ENCODE data around the gene LPP. TPM values are rescaled to one million over a fixed set of nuclear protein-coding genes. Genes with fewer than 3 reads are reported as not detected.

The LPP gene, protein sequence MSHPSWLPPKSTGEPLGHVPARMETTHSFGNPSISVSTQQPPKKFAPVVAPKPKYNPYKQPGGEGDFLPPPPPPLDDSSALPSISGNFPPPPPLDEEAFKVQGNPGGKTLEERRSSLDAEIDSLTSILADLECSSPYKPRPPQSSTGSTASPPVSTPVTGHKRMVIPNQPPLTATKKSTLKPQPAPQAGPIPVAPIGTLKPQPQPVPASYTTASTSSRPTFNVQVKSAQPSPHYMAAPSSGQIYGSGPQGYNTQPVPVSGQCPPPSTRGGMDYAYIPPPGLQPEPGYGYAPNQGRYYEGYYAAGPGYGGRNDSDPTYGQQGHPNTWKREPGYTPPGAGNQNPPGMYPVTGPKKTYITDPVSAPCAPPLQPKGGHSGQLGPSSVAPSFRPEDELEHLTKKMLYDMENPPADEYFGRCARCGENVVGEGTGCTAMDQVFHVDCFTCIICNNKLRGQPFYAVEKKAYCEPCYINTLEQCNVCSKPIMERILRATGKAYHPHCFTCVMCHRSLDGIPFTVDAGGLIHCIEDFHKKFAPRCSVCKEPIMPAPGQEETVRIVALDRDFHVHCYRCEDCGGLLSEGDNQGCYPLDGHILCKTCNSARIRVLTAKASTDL
- 100 to 1,000 TPM; 160 to 220 TPM for total RNA-seq
- 10 to 100 TPM; 23.1 to 28.2 (median 25.5) TPM for polyA plus RNA-seq (ENCODE audit: insufficient read length in 6 of 6)
- long read RNA-seq, donor 1, partial matches to known transcripts = 10 of 10 reads
- long read RNA-seq, donor 1, other reads (novel, unspliced or antisense) = 0 of 10 reads
- long read RNA-seq, donor 2 = 0 reads
- long read RNA-seq, donor 3 = 0 reads
- long read RNA-seq, donor 4, partial matches to known transcripts = 2 of 11 reads
- long read RNA-seq, donor 4, other reads (novel, unspliced or antisense) = 9 of 11 reads
- long read RNA-seq, donor 5 = 0 reads
- long read RNA-seq, donor 6 = 0 reads
- long read RNA-seq, donor 7 = 0 reads
- long read RNA-seq, donor 8 = 0 reads
- long read RNA-seq, donor 9 = 0 reads
- long read RNA-seq, donor 10, partial matches to known transcripts = 4 of 12 reads
- long read RNA-seq, donor 10, other reads (novel, unspliced or antisense) = 8 of 12 reads
- long read RNA-seq, donor 11 = 0 reads
- long read RNA-seq, donor 12, partial matches to known transcripts = 0 of 1 reads
- long read RNA-seq, donor 12, other reads (novel, unspliced or antisense) = 0 of 1 reads

DNA sequence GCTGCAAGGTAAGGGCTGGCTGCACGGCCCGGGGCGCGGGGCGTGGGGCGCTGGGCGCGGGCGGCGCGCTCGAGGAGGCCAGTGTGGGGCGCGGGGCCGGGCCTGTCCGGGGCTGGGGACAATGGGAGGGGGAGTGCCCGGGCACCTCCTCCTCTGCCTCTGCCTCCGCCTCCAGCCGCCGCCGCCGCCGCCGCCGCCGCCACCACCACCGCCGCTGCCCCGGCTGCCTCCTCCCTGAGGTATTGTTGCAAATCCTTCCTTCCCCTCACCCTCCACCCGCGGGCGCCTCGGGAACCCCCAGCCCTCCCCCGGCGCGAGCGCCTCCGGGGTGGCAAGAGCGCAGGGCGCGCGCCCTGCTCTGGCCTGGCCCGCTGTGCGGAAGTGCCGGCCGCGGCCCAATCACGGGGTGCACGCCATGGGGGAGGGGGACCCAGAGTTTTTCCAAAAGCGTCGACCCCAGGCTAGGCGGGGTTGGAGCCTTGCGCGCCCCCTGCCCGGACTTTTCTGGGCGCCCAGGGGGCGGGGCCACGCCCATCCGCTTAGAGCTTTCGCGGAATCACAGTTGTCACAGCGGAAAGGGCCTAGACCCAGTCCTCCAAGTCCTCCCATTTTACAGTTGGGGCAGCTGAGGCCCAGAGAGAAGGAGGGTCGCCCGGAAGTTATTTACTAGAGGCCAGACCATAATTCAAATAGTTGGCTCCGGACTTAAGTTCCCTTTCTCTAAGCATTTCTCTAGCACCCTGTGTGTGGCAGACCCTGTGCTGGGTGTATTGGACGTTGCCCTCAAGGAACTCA, at the start of gene LPP:
Gene LPP (plus strand): TSS at position 144 of the 795 bp plus-strand sequence. CDS start 251,964 bp downstream, outside the sequence.
- H3K4me1 ChIP-seq = peaks cover 4 to 65% of the 10 kb centered on the region in 2 donors
- intact Hi-C loops (cut with DNase I) = no loop called here
- no peaks in the 10 kb centered on the region for H3K36me3 ChIP-seq
- peak within 1 kb of the TSS; percentile 69 to 85 for H3K4me3 ChIP-seq
- no peaks in the 10 kb centered on the region for H3K27me3 ChIP-seq
- H3K27ac ChIP-seq = peak within 1 kb of the TSS; percentile 94 to 98
- TF ChIP-seq, protein P1, sequence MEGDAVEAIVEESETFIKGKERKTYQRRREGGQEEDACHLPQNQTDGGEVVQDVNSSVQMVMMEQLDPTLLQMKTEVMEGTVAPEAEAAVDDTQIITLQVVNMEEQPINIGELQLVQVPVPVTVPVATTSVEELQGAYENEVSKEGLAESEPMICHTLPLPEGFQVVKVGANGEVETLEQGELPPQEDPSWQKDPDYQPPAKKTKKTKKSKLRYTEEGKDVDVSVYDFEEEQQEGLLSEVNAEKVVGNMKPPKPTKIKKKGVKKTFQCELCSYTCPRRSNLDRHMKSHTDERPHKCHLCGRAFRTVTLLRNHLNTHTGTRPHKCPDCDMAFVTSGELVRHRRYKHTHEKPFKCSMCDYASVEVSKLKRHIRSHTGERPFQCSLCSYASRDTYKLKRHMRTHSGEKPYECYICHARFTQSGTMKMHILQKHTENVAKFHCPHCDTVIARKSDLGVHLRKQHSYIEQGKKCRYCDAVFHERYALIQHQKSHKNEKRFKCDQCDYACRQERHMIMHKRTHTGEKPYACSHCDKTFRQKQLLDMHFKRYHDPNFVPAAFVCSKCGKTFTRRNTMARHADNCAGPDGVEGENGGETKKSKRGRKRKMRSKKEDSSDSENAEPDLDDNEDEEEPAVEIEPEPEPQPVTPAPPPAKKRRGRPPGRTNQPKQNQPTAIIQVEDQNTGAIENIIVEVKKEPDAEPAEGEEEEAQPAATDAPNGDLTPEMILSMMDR (IDR thresholded peaks at IDR 0.05) = no peak
- ATAC-seq (peak; percentile 85), DNase-seq (peak; percentile 72 to 99 (median 83))
- no peaks in the 10 kb centered on the region for H3K9me3 ChIP-seq

DNA sequence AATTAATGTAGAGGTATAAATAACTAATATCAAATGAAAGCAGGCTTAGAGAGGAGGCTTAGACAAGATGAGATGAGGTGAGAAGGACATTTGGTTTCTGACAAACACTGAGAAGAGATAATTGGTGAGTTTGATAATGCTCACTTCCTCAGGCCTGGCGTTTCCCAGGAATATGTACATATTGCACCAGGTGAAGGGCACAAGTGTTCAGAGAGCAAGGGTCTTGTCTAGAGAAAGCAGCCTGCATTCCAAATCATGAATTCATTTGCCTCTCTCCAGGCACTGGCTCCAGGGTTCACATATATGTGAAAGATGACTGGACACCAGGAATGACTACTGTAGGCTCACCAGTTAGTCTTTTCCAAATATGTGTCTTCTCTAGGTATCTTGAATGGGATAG, 48.0 kb upstream of the LPP start:
- DNase-seq = no peak
- Histone ChIP-seq H3K9me3 (no peaks in the 10 kb centered on the region), H3K4me3 (no peak overlapping the region), H3K27ac (no peak overlapping the region), H3K4me1 (no peaks in the 10 kb centered on the region), H3K36me3 (no peaks in the 10 kb centered on the region), H3K27me3 (no peaks in the 10 kb centered on the region)
- intact Hi-C loops (cut with DNase I) = no loop called here
- no peak for ATAC-seq
- TF ChIP-seq, protein P1 (IDR thresholded peaks at IDR 0.05) = no peak

DNA sequence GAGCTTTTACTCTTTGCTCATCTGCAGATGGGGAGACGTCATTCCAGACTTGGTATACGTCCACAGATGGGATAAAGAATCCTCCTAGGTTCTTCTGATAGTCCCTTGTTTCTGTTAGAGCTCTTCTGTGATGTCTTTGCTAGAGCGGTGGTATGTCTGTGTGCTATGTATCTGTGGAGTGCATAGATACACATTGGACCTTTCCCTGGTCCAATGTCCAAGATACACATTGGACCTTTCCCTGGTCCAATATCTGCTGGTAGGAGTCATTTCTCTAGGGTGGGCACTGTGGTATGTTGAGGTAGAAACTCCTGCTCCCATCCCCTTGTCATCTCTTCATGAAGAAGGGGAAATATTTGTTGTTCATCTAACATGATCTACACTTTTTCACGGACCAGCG, 47.5 kb upstream of the LPP start:
- H3K27ac ChIP-seq = no peak overlapping the region
- H3K9me3 ChIP-seq = no peaks in the 10 kb centered on the region
- no peak overlapping the region for H3K4me3 ChIP-seq
- intact Hi-C loops (cut with DNase I) = no loop called here
- no peaks in the 10 kb centered on the region for H3K27me3 ChIP-seq
- H3K4me1 ChIP-seq = no peaks in the 10 kb centered on the region
- no peak for ATAC-seq
- H3K36me3 ChIP-seq = no peaks in the 10 kb centered on the region
- TF ChIP-seq, protein P1 (IDR thresholded peaks at IDR 0.05) = no peak
- DNase-seq = no peak

DNA sequence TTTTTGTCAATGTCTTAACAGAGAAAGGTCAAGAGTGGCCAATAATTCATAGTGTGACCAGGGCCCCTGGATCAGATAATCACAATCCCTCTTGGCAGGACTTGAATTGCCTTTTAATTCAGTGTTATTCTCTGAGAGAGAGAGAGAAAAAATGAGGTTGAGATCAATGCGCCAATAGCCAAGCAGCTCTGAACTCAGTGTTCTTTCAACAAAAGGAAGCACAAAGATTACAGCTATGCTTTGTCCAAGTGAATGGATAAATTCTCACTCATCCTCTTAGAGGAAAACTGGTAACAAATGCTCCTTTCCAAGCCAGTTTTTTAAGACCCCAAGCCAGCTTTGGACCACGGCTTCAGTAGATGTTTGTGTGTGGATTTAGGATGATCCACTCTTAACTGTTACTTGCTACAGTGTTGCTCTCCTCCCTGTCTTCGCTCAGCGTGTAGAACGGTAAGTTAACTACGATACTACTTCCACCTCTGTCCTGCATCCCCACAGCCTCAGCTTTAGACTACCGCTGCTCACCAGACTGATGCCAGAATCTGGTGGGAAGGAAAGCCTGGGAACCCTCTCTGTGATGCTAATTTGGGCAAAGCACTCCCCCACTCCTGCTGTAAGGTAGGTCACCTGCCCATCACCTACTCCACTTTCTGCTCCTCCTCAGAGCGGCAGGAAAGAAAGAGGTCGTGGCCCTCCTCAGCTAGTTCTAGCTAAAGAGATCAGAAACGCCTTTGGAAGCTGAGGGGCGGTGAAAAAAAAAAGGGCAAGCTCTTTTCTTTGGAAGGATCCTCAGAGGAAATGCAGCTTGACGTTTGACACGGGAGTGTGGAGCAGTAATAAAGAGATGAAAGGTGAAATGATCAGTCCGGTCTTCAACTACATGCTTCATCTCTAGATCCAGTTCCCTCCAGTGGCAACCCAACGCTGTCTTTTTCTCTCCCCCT, 46.8 kb upstream of the LPP start:
- no peak overlapping the region for H3K4me3 ChIP-seq
- no peaks in the 10 kb centered on the region for H3K9me3 ChIP-seq
- DNase-seq (no peak), ATAC-seq (no peak)
- H3K27me3 ChIP-seq = no peaks in the 10 kb centered on the region
- no peaks in the 10 kb centered on the region for H3K36me3 ChIP-seq
- TF ChIP-seq, protein P1 (IDR thresholded peaks at IDR 0.05) = no peak
- no peak overlapping the region for H3K27ac ChIP-seq
- H3K4me1 ChIP-seq = no peaks in the 10 kb centered on the region
- intact Hi-C loops (cut with DNase I) = no loop called here

Measured in left lung (tissue), 14 donors.